HG02678 (cell line): ENCODE measurements around the gene LINS1.

Experiments used
- ATAC-seq: cut with Tn5 transposase; IDR thresholded peaks from one replicate; pipeline ENCODE4 v1.9.1; 2021; ENCODE audit warnings: mild to moderate bottlenecking, moderate library complexity; ENCODE audit not compliant: unreplicated experiment

Gene LINS1, protein sequence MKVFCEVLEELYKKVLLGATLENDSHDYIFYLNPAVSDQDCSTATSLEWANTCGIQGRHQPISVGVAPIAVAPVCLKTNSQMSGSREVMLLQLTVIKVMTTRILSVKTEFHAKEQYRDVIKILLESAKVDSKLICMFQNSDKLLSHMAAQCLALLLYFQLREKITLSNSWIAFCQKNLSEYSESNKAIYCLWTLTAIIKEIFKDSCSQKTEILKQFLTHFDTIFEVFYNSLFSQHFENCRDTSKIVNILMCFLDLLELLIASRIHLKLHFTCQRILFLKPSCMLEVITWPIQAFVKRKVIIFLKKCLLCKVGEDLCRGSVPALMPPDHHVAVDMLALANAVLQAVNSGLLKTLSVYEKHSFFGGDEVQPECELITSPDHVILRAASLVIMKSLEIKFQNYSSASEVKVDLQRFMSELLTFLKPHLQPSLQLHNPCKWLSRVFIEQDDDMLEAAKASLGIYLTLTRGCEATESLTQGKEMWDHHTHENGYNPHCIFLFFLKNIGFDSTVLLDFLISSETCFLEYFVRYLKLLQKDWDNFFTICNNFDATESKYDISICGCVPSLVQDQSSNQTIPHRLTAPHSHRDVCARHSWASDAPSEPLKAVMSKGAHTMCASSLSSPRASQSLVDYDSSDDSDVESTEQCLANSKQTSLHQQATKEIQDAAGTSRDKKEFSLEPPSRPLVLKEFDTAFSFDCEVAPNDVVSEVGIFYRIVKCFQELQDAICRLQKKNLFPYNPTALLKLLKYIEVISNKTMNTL

DNA sequence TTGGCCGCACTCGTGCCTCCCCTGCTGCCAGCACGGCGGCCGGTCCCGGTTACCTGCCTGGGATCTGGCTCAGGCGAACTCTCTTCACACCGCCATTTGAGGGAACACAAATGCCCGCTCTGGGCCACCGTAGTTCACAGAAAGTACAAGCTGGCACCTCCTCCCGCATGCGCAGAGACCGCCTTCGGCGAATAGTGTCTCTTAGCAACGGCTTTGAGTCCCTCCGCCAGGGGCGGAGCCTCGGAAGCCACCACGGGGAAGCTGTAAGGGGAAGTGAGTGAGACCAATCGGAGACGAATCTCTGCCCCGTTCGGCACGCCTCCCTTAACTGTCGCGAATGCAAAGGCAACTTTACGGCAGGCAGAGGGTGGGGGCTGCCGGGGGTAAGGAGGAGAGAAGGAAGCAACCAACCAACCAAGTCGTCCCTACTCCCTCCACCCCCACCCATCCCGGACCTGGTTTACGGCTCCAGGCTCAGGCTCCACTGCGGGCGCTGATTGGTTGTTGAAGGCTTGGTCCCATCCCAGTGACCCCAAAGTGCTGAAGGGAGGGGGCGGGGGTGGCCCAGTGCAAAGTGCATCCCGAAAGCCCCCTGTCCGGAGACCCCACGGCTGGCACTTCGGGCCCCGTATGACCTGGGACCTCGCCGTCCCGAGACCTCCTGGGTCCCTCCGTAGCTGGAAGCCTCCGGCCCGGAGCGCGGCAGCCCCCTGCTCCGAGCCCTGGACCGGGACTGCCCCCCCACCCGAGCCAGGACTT lies at the start of gene LINS1, which contains the start of gene ASB7:
Gene LINS1 (minus strand): TSS at position 121 of the 759 bp plus-strand sequence. CDS start 21,342 bp downstream, outside the sequence.
Gene ASB7 (plus strand): TSS at position 526 of the 759 bp plus-strand sequence. CDS start 9,628 bp downstream, outside the sequence.
- peak; percentile 87 for ATAC-seq

DNA sequence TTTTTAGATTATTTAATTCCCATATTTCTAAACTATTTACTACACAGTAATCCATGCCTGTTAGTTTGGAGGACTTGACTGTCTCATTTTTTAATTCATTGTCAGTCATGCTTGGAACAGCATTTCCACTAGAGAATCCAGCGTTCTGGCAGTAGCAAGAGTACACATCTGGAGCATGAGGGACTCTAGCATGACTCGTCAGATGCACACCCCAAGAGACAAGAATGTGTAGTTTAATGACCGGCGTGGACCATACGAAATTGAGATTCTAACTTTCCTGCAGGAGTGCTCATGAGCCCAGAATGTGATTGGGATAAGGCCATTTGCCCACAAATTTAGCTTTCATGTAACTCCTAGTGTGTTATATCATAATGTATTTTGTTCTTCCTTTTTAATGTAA lies 49.3 kb upstream of the LINS1 start:
- ATAC-seq = no peak

DNA sequence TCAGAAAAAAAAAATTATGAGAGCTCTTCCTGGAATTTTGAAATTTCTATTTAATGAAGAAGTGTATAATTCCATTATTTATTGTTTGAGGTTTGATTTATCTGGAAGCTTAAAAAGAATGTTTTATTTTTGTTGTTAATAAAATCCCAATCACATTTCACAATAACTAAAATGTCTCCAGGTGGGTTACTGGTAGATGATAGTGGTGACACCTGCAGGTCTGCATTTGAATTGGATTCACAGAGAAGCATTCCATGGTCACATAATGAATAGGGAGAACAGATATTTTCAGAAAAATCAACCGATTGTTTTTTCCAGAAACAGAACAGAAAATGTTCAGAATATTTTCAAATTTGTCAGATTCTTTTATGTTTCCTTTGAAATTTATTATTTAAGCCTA lies 48.7 kb upstream of the LINS1 start:
- no peak for ATAC-seq

DNA sequence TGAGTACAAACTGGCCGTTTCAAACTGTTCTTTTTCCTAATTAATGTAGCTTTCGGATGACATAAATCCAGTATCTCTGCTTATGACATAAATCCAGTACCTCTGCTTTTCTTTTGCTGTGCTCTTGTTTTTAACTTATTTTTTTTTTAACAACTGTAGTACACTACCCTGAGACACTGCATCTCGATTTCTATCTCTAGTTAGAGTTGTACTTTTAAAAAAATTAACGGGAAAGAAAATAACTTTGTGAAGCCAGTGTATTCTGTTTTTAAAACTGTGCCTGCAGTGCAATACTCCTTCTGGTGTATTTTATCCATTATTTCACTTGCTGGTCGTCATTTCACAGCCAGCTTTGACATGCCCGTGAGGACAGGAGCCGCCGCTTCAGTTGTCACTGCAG lies 47.0 kb upstream of the LINS1 start:
- no peak for ATAC-seq

DNA sequence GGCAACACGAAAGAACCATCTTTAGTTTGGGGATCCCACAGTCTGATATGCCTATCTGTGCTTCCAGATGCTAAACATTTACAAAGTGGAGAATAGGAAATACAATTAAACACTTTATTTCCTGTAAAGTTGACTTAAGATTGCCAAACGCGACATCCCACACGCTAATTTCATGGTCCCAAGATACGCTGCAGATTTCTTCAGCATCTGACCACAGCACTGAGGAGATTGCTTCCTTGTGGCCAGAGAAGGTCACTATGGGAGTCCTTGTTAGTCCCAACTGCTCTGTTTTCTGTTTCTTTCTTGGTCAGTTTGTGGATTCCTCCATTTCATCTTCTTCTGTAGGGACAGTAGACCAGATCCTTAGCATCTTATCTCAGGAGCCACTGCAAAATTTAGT lies 43.7 kb upstream of the LINS1 start:
- no peak for ATAC-seq

DNA sequence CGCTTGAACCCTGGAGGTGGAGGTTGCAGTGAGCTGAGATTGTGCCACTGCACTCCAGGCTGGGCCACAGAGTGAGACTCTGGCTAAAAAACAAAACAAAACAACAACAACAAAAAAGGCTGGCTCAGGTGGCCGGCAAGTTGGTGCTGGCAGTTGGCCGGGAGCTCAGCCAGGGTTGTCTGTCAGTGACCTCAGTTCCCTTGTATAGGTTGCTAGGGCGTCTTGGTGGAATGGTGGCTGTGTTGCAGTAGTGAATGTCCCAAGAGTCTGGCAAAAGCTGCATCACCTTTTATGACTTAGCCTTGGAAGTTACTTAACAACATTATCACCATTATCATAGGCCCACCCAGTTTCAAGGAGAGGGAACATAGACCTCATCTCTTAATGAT lies 41.0 kb upstream of the LINS1 start:
- ATAC-seq = no peak

DNA sequence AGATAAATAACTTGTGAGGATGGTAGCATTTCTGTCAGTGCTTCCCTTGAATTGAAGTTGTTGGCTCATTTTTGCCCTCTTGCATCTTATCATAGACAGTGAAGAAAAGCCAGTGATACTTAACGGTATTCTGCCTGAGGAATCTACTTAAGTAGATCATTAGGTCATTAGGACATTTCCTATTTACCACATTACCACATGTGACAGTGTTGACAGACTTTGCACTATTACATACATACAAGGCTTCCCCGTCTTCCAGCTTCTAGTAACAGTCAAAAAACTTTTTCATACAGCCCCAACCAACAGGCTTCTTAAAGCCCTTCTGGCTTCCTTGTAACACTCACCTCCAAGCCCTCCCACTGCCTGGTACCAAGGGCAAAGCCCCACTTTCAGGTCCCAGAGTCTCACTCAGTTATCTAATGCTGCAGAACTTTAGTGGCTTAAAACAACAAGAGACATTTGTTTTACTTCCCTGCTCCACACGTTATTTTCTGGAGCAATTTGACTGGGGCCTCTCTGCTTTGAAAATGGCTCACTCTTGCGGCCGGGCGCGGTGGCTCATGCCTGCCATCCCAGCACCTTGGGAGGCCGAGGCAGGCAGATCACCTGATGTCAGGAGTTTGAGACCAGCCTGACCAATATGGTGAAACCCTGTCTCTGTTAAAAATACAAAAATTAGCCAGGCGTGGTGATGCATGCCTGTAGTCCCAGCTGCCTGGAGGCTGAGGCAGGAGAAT lies 40.4 kb upstream of the LINS1 start:
- ATAC-seq = no peak

DNA sequence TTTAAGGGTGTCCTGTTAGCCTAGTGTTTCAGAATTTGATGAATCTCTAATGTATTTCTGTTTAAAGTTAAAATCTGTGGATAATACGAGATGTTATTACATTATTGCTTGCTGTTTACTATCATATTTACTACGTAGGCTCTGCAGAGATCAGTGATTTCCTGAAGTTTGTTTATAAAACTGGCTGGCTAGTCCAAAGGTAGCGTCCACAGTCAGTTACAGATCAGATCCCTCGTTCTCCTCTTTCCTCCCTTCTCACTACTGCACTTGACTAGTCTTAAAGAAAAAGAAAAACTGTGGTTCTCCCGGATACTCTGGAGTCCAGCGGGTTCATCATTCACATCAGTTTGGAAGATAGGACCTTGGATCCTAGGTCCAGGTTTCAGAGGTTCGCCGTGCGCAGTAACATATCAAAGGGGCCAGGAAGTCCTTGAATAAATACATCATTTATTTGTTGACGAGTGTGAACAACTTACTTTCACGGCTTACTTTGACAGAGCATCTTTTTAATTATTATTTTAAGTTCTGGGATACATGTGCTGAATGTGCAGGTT lies 36.3 kb upstream of the LINS1 start:
- no peak for ATAC-seq

DNA sequence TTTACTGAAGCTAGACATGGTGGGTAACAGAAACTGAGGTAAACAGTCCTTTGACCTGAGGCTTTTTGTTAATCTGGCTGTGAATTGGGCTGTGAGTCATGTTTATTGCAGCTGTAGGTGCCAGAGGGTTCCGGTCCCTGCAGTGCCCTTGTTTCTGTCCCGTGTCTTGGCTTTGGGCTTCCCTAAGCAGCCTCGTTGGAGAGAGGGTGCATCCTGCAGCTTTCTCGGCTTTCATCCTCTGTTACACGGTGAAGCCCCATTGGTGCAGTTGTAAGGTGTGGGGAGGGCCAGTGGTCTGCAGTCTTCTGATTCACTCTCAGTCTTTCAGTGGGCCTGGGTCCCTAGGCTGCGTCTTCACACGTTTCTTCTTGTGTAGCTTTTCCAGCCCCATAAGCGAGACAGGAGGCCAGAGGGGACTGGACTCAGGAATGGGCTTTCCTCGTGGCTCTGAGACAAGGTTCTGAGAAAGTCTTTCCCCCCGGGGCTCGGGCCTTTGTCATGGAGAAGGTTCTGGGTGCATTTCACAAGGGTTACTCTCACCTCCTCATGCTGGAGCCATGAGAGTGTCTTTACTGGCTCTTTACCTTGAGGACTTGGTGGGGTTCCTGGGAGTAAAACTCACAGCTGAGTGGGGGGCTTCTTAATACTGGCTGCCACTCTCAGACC lies 33.6 kb upstream of the LINS1 start:
- ATAC-seq = no peak

DNA sequence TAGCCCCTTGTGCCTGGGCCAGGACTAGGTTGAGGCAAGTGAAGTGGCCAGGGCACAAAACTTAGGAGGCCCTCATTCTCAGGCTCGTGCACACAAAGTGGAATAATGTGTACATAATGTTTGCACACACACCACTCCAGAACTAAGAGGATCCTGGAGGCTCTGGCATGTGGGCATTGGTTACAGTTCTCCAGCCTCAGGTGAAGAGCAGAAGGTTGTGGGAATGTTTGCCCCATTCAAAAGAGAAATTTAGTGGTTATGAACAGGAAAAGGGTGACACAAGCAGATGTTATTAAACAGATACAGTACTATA lies 31.7 kb upstream of the LINS1 start:
- ATAC-seq = no peak

DNA sequence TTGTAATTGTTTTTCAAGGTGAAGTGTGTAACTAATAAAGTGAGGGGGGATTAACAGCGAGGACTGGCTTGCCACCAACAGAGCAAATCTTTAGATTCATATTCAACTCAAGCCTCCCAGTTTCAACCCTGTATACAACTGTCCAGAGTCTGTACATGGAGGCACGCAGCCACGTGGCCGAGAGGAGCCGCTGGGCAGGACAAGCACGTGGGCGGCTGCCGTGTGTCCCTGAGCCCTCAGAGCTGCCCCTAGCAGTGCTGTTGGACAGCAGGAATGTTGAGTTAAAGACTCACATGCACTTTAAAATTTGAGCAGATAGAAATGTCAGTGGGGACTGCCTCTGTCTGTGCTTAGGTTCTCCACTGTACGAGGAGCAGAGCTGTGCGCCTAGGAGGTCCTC lies 29.8 kb upstream of the LINS1 start:
- no peak for ATAC-seq

DNA sequence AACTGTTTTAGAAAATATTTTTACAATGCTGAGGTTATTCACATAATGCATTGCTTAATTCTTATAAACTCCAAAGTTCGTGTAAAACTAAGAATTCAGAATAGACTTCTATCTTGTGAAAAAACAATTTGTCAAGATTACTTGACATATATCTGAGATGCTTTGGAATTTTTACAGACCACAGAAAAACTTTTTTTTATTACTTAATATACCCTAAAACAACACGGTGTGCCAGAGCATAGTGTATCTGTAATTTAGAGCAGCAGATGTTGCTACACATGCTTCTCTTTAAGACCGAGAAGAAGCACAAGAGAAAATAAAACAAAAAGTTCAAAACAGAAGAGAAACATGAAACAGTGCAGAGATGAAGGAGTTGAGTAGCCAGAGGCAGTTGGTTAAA lies 26.8 kb upstream of the LINS1 start:
- ATAC-seq = no peak

DNA sequence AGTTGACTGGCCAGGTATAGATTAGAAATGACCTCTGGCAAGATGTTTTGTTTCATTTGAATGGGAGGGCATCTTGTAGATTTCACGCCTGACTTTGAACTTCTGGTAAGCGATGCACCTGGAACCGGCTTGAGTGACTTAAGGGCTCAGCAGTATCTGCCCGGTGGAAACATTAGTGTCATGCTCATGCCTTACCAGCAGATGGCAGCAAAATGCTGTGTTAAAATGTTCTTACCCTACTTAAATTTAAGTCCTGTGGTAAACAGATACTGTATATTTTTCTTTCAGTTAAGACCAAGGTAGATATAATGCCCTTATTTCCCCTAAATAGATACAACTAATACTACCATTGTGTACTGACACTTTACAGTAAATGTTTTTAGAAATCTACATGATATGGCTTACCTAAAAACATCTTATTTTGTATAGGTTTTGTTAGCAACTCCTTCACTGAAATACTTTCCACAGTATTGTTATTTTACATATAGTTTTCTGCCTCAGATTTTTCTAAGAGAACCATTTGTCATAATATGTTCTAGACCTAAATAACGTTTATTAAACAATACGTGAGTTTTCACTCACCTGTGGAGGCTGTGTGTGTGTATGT lies 25.9 kb upstream of the LINS1 start:
- peak; percentile 82 for ATAC-seq

DNA sequence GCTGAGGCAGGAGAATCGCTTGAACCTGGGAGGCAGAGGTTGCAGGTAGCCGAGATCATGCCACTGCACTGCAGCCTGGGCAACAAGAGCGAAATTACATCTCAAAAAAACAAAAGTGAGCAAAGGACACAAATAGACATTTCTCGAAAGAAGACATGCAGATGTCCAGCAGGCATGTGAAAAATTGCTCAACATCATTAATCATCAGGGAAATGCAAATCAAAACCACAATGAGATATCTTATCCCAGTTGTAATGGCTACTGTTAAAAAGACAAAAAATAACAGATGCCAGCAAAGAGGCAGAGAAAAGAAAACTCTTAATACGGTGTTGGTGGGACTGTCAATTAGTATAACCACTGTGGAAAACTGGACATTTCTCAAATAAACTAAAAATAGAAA lies 21.3 kb upstream of the LINS1 start:
- no peak for ATAC-seq

DNA sequence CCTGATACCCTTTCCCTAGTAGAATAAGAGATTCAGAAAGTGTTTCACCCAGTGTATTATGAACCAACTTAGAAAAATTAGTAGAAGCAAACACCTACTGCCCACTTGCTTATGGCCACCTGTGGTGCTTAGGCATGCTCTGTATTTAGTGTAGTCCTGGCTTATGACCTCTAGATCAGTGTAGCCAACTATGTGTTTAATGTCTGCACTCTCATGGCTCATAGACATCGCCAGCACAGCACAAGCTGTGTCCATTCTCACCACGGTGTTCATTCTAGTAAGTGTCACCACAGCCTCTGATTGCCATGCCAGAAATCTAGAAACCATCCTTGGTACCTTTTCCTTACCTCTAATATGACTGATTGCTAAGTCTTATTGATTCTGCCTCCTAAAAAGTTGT lies 14.7 kb upstream of the LINS1 start:
- ATAC-seq = no peak

DNA sequence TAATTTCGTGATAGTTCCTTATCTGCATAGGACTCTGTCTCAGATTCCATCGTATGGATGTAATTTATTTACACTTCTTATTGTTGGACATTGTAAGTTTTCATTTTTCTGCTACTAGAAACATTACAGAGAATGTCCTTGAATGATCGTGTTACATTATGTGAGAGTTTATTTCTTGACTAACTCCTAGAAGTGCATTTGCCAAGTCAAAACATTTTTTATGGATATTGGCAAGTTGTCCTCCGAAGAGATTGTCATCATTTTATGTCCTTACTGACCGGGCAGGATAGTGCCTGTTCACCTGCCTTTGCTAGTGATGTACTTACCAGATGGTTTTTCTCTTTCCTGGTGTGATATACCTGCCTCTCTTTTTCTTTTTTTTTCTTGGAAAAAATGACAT lies 13.8 kb upstream of the LINS1 start:
- no peak for ATAC-seq

DNA sequence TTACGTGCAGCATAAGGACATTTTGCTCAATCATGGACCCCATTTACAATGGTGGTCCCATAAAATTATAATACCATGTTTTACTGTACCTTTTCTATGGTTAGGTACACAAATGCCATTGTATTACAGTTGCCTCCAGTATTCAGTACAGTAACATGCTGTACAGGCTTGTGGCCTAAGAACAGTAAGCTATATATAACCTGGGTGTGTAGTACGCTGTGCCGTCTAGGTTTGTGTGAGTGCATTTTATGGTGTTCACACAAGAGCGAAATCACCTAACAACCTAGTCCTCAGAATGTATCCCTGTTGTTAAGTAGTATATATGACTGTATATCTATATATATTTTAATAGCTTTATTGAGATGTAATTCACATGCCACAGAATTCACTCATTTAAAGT lies 12.9 kb upstream of the LINS1 start:
- ATAC-seq = no peak

DNA sequence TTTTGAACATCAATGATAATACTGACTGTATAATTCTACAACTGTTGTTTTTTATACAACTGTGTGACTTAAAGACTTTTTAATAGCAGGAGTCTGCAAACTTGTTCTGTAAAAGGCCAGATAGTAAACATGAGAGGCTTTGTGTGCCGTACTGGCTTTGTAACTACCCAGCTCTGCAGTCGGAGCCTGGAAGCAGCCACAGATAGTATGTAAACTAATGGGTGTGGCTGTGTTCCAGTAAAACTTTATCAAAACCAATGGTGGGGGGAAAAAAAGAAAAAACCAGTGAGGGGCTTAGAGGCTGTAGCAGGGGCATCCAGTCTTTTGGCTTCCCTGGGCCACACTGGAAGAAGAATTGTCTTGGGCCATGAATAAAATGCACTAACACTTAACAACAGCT lies 12.4 kb upstream of the LINS1 start:
- ATAC-seq = no peak

DNA sequence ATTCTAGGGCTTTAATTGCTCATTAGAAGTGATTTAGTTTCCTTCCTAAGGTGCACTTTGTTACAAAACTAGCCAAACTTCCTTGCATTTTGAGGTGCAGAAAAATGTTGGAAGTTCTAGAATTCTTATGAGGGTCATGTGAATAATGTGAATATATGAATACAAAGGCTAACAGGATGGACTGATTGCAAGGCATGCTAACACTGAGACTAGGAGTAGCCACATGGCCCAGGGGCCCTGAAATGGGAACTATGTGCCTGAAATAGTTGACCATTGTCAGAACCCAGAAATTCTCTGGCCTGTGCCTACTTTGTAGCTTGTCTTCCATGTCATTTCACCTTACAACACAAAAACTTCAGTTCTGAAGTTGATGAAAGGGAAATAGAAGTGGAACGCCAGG lies 11.2 kb upstream of the LINS1 start:
- ATAC-seq = no peak

DNA sequence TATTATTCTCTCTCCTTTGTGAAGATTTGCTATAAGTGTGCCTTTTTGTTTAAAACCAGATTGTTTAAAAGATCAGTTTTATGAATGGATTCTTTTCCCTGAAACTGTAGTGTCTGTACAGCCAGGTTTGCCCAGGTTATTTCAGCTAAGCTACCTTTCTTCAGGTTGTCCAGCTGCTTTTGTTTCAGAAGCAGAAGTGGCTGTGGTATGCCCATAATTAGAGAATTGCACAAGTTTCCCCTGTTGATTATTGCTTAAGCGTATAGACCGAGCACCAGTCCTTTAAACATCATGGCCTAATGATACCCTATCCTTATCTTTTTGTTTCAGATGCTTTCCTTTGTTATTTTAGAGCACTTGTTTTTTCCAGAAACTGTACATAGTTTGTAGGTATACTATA lies 10.6 kb upstream of the LINS1 start:
- ATAC-seq = no peak
